DMS 273 treated with DMSO at 0.1 percent for 48 hours (cell line): ENCODE data around the gene RDX.
"Not testable (repeated sequence)": the region's sequence is repeated elsewhere in the genome, so short reads cannot be mapped to it uniquely, and the experiment has no call there.

ENCODE experiments used
- DNase-seq: peaks from one replicate; lab custom pipeline; 2025; lab: John Stamatoyannopoulos, UW

Gene RDX

GRCh38 chr11:110305169-110306018 is 9.0 kb upstream of the RDX start:
- no peak for DNase-seq

GRCh38 chr11:110303414-110303826 is 7.0 kb upstream of the RDX start:
- no peak for DNase-seq

GRCh38 chr11:110301577-110301976 is 5.2 kb upstream of the RDX start:
- DNase-seq = no peak

- no peak for DNase-seq
These were observed 4.6 kb upstream of the RDX start for GRCh38 chr11:110301032-110301431.

GRCh38 chr11:110299006-110299785 is 2.8 kb upstream of the RDX start:
- no peak for DNase-seq

GRCh38 chr11:110298301-110298765 is 1.9 kb upstream of the RDX start:
- DNase-seq = no peak

GRCh38 chr11:110297726-110298300 is 1.4 kb upstream of the RDX start:
- no peak for DNase-seq

GRCh38 chr11:110297076-110297725 is 787 bp upstream of the RDX start:
- no peak for DNase-seq

GRCh38 chr11:110295531-110296225 is 736 bp downstream of the RDX start:
- DNase-seq = no peak

- DNase-seq = no peak
These were observed 1.3 kb downstream of the RDX start for GRCh38 chr11:110295086-110295485.

GRCh38 chr11:110294509-110294908 is 1.9 kb downstream of the RDX start:
- DNase-seq = no peak

GRCh38 chr11:110293389-110293788 is 3.0 kb downstream of the RDX start:
- no peak for DNase-seq

- not testable (repeated sequence) for DNase-seq
These were observed 4.3 kb downstream of the RDX start for GRCh38 chr11:110292146-110292545.

GRCh38 chr11:110290591-110291334 is 5.7 kb downstream of the RDX start:
- DNase-seq = no peak

- DNase-seq = no peak
These were observed 6.9 kb downstream of the RDX start for GRCh38 chr11:110289472-110289871.

- no peak for DNase-seq
These were observed 8.9 kb downstream of the RDX start for GRCh38 chr11:110287537-110287936.

GRCh38 chr11:110286298-110287040 is 9.9 kb downstream of the RDX start:
- no peak for DNase-seq

- no peak for DNase-seq
These were observed 12.6 kb downstream of the RDX start for GRCh38 chr11:110283862-110284261.

- DNase-seq = not testable (repeated sequence)
These were observed 15.8 kb downstream of the RDX start for GRCh38 chr11:110280595-110280994.

GRCh38 chr11:110279881-110280280 is 16.5 kb downstream of the RDX start:
- no peak for DNase-seq
